ENCODE data around the gene RBMS1.

The RBMS1 gene

GRCh38 chr2:160249876-160250275 lies 243.7 kb downstream of the RBMS1 start:
- no peak for DNase-seq

GRCh38 chr2:160247296-160248035 lies 246.1 kb downstream of the RBMS1 start:
- no peak for DNase-seq

GRCh38 chr2:160246356-160246755 lies 247.3 kb downstream of the RBMS1 start:
- no peak for DNase-seq

- DNase-seq: no peak
Observed at GRCh38 chr2:160245614-160246155, 247.9 kb downstream of the RBMS1 start.

- no peak for DNase-seq
Observed at GRCh38 chr2:160242893-160243564, 250.6 kb downstream of the RBMS1 start.

- peak in 2 of 14 donors; percentile 17 to 60 for DNase-seq
Observed at GRCh38 chr2:160241251-160242137, 252.1 kb downstream of the RBMS1 start.

- DNase-seq: no peak
Observed at GRCh38 chr2:160239436-160239835, 254.2 kb downstream of the RBMS1 start.

GRCh38 chr2:160238392-160238791 lies 255.2 kb downstream of the RBMS1 start:
- DNase-seq: no peak

GRCh38 chr2:160232905-160233475 lies 260.6 kb downstream of the RBMS1 start:
- no peak for DNase-seq

- no peak for DNase-seq
Observed at GRCh38 chr2:160229591-160229990, 264.0 kb downstream of the RBMS1 start.

GRCh38 chr2:160228141-160228917 lies 265.3 kb downstream of the RBMS1 start:
- DNase-seq: no peak

GRCh38 chr2:160227293-160227915 lies 266.2 kb downstream of the RBMS1 start:
- no peak for DNase-seq

- DNase-seq: no peak
Observed at GRCh38 chr2:160226367-160226766, 267.2 kb downstream of the RBMS1 start.

GRCh38 chr2:160225722-160226121 lies 267.9 kb downstream of the RBMS1 start:
- no peak for DNase-seq

GRCh38 chr2:160224507-160224906 lies 269.1 kb downstream of the RBMS1 start:
- DNase-seq: no peak

GRCh38 chr2:160224060-160224459 lies 269.5 kb downstream of the RBMS1 start:
- no peak for DNase-seq

GRCh38 chr2:160223560-160223959 lies 270.0 kb downstream of the RBMS1 start:
- no peak for DNase-seq

GRCh38 chr2:160222546-160223283 lies 270.9 kb downstream of the RBMS1 start:
- DNase-seq: no peak

Measured in C1 segment of cervical spinal cord (tissue), 14 donors.